WTC11 (cell line): ENCODE measurements around the gene TNNT1.

ENCODE experiments used
- CREB1 ChIP-seq: sonication (generic); formaldehyde crosslinking; IDR thresholded peaks from 2 replicates; pipeline ENCODE4 v1.8.0; 2023; ENCODE audit warnings: mild to moderate bottlenecking, missing genetic modification reagents
- FOXK1 ChIP-seq: sonication (generic); formaldehyde crosslinking; IDR thresholded peaks from 2 replicates; pipeline ENCODE4 v1.8.0; 2022; ENCODE audit warnings: mild to moderate bottlenecking, moderate library complexity, missing genetic modification reagents
- GABPB1 ChIP-seq: sonication (generic); formaldehyde crosslinking; IDR thresholded peaks from 2 replicates; pipeline ENCODE4 v1.8.1; 2023; ENCODE audit warnings: mild to moderate bottlenecking, missing genetic modification reagents
- JUN ChIP-seq: sonication (generic); formaldehyde crosslinking; IDR thresholded peaks from 2 replicates; pipeline ENCODE4 v1.8.0; 2023; ENCODE audit warnings: mild to moderate bottlenecking, missing genetic modification reagents
- NR3C1 ChIP-seq: sonication (generic); formaldehyde crosslinking; conservative IDR thresholded peaks from 2 replicates; pipeline ENCODE4 v1.8.1; 2023; ENCODE audit warnings: low read depth, mild to moderate bottlenecking, missing genetic modification reagents
- ZNF121 ChIP-seq: sonication (generic); formaldehyde crosslinking; IDR thresholded peaks from 2 replicates; pipeline ENCODE4 v1.8.0; 2023; ENCODE audit warnings: missing genetic modification reagents
- ZNF263 ChIP-seq: sonication (generic); formaldehyde crosslinking; IDR thresholded peaks from 2 replicates; pipeline ENCODE4 v1.8.1; 2022; ENCODE audit warnings: low read depth, mild to moderate bottlenecking, moderate library complexity, missing genetic modification reagents
- ZNF423 ChIP-seq: fragments of 250-450 bp; sonication (Bioruptor Pico); IDR thresholded peaks from 2 replicates; pipeline ENCODE4 v2.1.2; 2022; ENCODE audit warnings: mild to moderate bottlenecking, moderate library complexity
- TF ChIP-seq, protein P1 (sequence below): sonication (generic); formaldehyde crosslinking; IDR thresholded peaks from 2 replicates; pipeline ENCODE4 v1.8.1; 2023; ENCODE audit warnings: mild to moderate bottlenecking, missing genetic modification reagents, moderate library complexity
- TF ChIP-seq, protein P2 (sequence below): fragments of 250-450 bp; sonication (Bioruptor Pico); IDR thresholded peaks from 2 replicates; pipeline ENCODE4 v2.1.2; 2022; ENCODE audit warnings: mild to moderate bottlenecking, moderate library complexity
- TF ChIP-seq, protein P3 (sequence below): sonication (generic); formaldehyde crosslinking; conservative IDR thresholded peaks from 2 replicates; pipeline ENCODE4 v1.8.1; 2022; ENCODE audit warnings: mild to moderate bottlenecking, missing genetic modification reagents
- TF ChIP-seq, protein P4 (sequence below): sonication (generic); formaldehyde crosslinking; IDR thresholded peaks from 2 replicates; pipeline ENCODE4 v1.8.0; 2022; ENCODE audit warnings: mild to moderate bottlenecking, missing genetic modification reagents
- TF ChIP-seq, protein P5 (sequence below): fragments of 200-600 bp; IDR thresholded peaks from 2 replicates; pipeline ENCODE4 v1.8.0; 2022; ENCODE audit warnings: antibody characterized with exemption
- TF ChIP-seq, protein P6 (sequence below): sonication (generic); formaldehyde crosslinking; IDR thresholded peaks from 2 replicates; pipeline ENCODE4 v1.8.1; 2023; ENCODE audit warnings: mild to moderate bottlenecking, moderate library complexity, missing genetic modification reagents

DNA sequence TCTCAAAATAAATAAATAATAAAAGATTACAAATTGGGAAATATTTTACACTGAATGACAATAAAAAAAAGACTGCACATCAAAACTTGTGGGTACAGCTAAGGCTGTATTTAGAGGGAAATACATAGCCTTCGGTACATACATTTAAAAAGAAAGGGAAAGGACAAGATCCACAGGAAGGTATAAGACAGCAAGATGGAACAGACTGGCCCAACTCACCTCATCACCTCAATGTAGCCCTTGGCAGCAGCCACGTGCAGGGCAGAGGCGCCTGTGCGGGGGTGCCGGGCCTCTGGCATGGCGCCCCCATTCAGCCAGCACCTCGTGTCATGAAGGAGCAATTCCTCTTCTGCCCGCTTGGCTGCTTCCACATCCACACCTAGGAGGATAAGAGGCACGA, 45.8 kb downstream of the TNNT1 start:
- no peak for TF ChIP-seq CREB1 (CRISPR knock-in tag)
- TF ChIP-seq, protein P1, sequence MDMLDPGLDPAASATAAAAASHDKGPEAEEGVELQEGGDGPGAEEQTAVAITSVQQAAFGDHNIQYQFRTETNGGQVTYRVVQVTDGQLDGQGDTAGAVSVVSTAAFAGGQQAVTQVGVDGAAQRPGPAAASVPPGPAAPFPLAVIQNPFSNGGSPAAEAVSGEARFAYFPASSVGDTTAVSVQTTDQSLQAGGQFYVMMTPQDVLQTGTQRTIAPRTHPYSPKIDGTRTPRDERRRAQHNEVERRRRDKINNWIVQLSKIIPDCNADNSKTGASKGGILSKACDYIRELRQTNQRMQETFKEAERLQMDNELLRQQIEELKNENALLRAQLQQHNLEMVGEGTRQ (CRISPR knock-in tag) = no peak
- no peak for TF ChIP-seq GABPB1
- TF ChIP-seq, protein P2, sequence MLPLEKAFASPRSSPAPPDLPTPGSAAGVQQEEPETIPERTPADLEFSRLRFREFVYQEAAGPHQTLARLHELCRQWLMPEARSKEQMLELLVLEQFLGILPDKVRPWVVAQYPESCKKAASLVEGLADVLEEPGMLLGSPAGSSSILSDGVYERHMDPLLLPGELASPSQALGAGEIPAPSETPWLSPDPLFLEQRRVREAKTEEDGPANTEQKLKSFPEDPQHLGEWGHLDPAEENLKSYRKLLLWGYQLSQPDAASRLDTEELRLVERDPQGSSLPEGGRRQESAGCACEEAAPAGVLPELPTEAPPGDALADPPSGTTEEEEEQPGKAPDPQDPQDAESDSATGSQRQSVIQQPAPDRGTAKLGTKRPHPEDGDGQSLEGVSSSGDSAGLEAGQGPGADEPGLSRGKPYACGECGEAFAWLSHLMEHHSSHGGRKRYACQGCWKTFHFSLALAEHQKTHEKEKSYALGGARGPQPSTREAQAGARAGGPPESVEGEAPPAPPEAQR = no peak
- TF ChIP-seq, protein P3, sequence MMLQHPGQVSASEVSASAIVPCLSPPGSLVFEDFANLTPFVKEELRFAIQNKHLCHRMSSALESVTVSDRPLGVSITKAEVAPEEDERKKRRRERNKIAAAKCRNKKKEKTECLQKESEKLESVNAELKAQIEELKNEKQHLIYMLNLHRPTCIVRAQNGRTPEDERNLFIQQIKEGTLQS (CRISPR knock-in tag) = no peak
- TF ChIP-seq, protein P4, sequence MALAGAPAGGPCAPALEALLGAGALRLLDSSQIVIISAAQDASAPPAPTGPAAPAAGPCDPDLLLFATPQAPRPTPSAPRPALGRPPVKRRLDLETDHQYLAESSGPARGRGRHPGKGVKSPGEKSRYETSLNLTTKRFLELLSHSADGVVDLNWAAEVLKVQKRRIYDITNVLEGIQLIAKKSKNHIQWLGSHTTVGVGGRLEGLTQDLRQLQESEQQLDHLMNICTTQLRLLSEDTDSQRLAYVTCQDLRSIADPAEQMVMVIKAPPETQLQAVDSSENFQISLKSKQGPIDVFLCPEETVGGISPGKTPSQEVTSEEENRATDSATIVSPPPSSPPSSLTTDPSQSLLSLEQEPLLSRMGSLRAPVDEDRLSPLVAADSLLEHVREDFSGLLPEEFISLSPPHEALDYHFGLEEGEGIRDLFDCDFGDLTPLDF (CRISPR knock-in tag) = no peak
- TF ChIP-seq, protein P5, sequence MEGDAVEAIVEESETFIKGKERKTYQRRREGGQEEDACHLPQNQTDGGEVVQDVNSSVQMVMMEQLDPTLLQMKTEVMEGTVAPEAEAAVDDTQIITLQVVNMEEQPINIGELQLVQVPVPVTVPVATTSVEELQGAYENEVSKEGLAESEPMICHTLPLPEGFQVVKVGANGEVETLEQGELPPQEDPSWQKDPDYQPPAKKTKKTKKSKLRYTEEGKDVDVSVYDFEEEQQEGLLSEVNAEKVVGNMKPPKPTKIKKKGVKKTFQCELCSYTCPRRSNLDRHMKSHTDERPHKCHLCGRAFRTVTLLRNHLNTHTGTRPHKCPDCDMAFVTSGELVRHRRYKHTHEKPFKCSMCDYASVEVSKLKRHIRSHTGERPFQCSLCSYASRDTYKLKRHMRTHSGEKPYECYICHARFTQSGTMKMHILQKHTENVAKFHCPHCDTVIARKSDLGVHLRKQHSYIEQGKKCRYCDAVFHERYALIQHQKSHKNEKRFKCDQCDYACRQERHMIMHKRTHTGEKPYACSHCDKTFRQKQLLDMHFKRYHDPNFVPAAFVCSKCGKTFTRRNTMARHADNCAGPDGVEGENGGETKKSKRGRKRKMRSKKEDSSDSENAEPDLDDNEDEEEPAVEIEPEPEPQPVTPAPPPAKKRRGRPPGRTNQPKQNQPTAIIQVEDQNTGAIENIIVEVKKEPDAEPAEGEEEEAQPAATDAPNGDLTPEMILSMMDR = no peak
- no peak for TF ChIP-seq ZNF263 (CRISPR knock-in tag)
- TF ChIP-seq ZNF121 (CRISPR knock-in tag) = no peak
- TF ChIP-seq NR3C1 (CRISPR knock-in tag) = no peak
- no peak for TF ChIP-seq ZNF423 (CRISPR knock-in tag)
- no peak for TF ChIP-seq JUN (CRISPR knock-in tag)
- TF ChIP-seq, protein P6, sequence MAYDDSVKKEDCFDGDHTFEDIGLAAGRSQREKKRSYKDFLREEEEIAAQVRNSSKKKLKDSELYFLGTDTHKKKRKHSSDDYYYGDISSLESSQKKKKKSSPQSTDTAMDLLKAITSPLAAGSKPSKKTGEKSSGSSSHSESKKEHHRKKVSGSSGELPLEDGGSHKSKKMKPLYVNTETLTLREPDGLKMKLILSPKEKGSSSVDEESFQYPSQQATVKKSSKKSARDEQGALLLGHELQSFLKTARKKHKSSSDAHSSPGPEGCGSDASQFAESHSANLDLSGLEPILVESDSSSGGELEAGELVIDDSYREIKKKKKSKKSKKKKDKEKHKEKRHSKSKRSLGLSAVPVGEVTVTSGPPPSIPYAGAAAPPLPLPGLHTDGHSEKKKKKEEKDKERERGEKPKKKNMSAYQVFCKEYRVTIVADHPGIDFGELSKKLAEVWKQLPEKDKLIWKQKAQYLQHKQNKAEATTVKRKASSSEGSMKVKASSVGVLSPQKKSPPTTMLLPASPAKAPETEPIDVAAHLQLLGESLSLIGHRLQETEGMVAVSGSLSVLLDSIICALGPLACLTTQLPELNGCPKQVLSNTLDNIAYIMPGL (CRISPR knock-in tag) = no peak
- no peak for TF ChIP-seq FOXK1
